ENCODE results near the gene RNF41.

DNA sequence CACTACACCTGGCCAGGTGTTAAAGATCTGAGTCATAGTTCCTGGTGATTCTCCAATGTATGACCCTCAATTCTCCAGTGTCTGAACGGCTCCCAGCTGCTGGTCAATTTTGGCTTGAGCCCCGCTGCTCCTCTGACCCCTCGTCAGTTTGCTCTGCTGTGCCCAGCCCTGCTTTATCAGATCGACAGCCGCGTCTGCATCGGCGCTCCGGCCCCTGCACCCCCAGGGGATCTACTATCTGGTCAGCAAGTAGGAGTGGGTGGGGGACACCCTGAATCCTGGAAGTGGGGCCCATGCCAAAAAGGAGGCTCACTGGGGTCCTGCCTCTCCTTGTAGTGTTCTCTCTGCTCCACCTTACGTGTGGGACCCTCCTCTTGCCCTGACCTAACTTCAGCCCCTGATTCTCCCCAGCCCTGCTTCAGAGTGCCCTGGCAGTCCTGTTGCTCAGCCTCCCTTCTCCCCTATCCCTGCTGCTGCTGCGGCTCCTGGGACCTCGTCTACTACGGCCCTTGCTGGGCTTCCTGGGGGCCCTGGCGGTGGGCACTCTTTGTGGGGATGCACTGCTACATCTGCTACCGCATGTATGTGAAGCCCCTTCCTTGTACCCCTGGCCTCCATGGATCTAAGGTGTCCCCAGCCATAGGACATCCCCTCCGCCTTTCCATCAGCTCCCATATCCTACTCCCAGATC lies 13.2 kb upstream of the RNF41 start:
- TF ChIP-seq CTCF (IDR thresholded peaks at IDR 0.05) (no peak), POLR2A (IDR thresholded peaks at IDR 0.05) (no peak)
